GM20000 (cell line): ENCODE measurements around the gene NFIB.

Experiments used
- DNase-seq: peaks from one replicate; pipeline ENCODE4 v3.0.0; 2012; ENCODE audit warnings: low spot score
- TF ChIP-seq, protein P1 (sequence below): IDR thresholded peaks from 2 replicates; pipeline ENCODE4 v1.5.1; 2012; ENCODE audit warnings: mild to moderate bottlenecking, control low read depth; ENCODE audit errors: extremely low read depth, missing control alignments

The NFIB gene

DNA sequence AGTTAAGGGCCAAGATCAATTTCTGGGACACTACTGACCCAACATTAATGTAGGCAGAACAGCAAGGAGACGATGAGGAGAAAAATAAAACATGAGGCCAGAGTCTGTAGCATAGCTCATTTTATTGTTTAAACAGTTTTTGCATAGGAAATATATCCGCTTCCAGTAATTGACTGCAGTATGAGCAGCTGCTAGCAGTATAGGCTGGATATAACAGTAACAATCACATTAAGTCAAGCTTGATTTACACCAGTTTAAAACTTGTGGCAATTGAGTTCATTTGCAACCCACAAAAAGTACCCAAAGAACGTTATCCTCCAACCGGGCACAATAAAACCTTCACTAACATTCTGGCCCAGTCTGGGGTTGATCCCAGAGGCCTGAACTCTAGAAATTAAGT, 232.2 kb downstream of the NFIB start:
- TF ChIP-seq, protein P1, sequence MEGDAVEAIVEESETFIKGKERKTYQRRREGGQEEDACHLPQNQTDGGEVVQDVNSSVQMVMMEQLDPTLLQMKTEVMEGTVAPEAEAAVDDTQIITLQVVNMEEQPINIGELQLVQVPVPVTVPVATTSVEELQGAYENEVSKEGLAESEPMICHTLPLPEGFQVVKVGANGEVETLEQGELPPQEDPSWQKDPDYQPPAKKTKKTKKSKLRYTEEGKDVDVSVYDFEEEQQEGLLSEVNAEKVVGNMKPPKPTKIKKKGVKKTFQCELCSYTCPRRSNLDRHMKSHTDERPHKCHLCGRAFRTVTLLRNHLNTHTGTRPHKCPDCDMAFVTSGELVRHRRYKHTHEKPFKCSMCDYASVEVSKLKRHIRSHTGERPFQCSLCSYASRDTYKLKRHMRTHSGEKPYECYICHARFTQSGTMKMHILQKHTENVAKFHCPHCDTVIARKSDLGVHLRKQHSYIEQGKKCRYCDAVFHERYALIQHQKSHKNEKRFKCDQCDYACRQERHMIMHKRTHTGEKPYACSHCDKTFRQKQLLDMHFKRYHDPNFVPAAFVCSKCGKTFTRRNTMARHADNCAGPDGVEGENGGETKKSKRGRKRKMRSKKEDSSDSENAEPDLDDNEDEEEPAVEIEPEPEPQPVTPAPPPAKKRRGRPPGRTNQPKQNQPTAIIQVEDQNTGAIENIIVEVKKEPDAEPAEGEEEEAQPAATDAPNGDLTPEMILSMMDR, result no peak

DNA sequence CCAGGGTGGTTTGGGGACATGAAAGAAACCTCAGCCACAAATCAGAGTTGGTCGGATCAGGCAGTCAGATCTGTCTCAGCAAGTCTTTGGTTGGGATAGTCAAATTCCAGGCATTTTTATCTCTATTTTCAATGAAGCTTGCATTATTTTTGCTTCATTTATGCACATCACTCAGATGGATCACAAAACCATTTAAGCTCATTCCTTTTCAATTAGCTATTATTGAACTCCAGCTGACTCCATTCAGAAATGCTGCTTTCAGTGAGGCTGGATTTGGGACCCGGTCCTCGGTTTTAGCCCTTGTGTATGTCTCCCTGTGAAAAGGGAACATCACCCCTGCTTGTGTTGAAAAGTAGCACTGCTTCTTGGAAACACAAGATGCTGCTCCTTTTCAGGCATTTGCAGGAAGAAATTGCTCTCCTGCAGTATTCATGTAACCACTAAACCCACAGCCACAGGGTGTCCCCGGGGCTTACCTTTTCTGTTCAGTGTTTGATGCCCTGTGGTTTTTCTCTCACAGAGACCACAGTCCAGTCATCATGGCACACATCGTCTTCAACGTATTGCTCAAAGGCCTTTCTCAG, 232.9 kb downstream of the NFIB start:
- TF ChIP-seq, protein P1, result no peak
- DNase-seq, result no peak

More for the DNA sequence above, 232.2 kb downstream of the NFIB start:
- no peak for DNase-seq

DNA sequence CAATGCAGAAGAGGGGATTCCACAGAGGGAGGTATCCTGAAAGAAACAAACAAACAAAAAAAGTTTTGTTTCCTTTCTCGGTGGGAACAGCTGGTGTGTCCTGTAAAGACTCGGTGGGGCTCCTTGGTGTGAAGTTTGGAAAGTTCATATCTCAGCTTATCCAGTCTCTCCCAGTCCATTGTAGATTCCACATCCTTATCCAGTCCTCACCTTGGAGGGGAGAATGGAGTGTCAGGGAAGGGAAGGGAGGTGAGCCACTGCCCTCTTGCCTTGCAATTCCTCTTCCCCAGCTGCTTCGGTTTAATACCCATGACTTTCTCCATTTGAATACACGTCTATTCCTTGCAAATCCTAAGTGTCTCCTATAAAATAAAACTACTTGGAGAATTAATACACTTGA, 234.5 kb downstream of the NFIB start:
- DNase-seq, result no peak
- TF ChIP-seq, protein P1, result no peak

DNA sequence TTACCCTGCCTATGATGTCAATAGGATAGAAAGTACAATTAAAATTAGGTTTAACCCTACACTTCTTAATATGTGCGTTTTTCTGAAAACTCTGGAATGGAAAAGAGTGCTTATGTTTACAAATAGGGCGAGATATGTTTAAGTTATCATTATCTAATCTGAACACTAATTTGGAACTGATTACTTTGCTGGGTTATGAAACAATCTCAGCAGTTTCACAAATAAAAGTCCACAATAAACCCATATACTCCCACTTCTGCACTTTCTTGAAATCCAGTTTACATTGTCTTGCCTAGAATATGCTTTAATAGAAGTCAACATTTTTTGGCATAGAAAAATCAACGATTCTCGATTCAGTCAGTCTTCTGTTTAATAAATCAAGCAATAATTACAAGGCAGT, 236.3 kb downstream of the NFIB start:
- TF ChIP-seq, protein P1, result no peak
- no peak for DNase-seq

DNA sequence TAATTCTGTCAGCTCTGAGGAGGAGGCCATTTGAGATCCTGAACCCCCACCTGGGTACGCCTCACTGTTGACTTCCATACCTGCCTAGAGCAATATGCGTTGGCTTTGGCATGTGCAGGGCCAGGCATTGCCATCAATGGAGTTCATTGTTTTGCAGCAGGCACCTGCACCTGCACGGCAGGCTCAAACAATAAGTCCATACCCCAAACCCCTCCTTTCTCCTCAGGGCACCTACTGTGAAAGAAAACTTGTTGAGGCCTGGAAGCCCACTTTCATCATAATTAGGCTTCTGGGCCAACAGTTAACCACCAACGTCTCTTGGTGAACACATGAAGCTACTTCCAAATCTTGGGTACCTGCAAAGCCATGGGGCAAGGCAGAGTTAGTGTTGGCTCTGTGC, 238.7 kb downstream of the NFIB start:
- DNase-seq, result no peak
- TF ChIP-seq, protein P1, result no peak

DNA sequence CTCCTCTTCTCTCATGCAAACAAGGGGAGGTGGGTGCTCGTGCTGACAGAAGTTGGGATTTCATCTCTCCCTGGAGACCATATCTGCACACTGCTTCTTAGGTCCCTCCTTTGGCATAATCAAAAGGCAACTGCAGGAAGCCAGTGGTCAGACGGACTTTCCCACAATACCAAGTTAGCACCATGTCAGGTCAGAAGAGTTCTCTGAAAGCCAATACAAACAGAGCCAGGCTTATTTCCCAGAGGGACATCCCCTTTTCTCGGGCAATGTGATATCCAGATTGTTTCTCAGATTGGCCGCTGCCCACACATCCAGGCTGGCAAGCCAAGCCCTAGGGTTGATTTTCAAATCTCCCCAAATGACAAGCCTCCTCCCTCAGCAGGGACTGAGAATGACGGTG, 241.1 kb downstream of the NFIB start:
- TF ChIP-seq, protein P1, result no peak
- no peak for DNase-seq

DNA sequence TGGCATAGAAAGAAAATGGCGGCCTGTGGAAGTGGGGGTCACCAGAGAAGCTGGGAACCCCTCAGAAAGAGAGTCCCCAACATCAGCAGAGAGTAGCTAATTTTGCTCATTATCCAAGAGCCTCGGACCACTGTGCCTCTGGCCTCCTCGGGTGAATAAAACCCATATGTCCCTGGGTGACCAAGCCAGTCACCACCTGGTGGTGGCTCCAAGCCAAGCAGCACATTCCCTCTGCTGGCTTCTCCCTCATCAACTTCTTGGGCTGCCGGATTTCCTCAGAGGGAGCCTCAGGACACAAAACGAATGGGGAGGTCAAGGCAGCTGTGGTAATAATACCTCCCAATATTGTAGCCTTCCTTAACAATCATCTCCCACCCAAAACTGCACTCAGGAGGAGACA, 242.5 kb downstream of the NFIB start:
- DNase-seq, result no peak
- TF ChIP-seq, protein P1, result no peak
